Suprapubic skin (tissue), 4 donors: ENCODE results near the gene AUTS2. TPM values are rescaled to one million over a fixed set of nuclear protein-coding genes. Genes with fewer than 3 reads are reported as not detected.

ENCODE experiments used
- DNase-seq, 2 donors: peaks; one replicate each; pipeline ENCODE4 v3.0.0-alpha.2; 2019; ENCODE audit warnings: low spot score in 2 of 2
- H3K27ac ChIP-seq: fragments of 200-600 bp; sonication (generic); one replicate; pipeline ENCODE4 v1.5.1; 2019
- H3K27me3 ChIP-seq: fragments of 200-600 bp; sonication (generic); one replicate; pipeline ENCODE4 v1.5.1; 2019
- H3K36me3 ChIP-seq: fragments of 200-600 bp; sonication (generic); one replicate; pipeline ENCODE4 v1.5.1; 2019
- H3K4me1 ChIP-seq: fragments of 200-600 bp; sonication (generic); one replicate; pipeline ENCODE4 v1.5.1; 2019
- H3K4me3 ChIP-seq: fragments of 200-600 bp; sonication (generic); one replicate; pipeline ENCODE4 v1.5.1; 2019; ENCODE audit warnings: mild to moderate bottlenecking
- H3K9me3 ChIP-seq: fragments of 200-600 bp; sonication (generic); one replicate; pipeline ENCODE4 v1.5.1; 2019
- CTCF ChIP-seq, 2 donors: fragments of 200-600 bp in 1 of 2; fragments of 450-650 bp in 1 of 2; sonication (generic) in 1 of 2; IDR thresholded peaks; one replicate each; pipeline ENCODE4 v1.5.1; 2016 to 2019; ENCODE audit warnings: antibody characterized with exemption in 2 of 2, mild to moderate bottlenecking in 1 of 2, moderate library complexity in 1 of 2
- EP300 ChIP-seq: sonication (generic); formaldehyde crosslinking; IDR thresholded peaks from one replicate; pipeline ENCODE4 v1.6.1; 2017; ENCODE audit warnings: antibody characterized with exemption
- POLR2A ChIP-seq, 2 donors: fragments of 450-650 bp; IDR thresholded peaks; one replicate each; pipeline ENCODE4 v1.6.1; 2017; ENCODE audit warnings: antibody characterized with exemption in 2 of 2, mild to moderate bottlenecking in 2 of 2, moderate library complexity in 2 of 2
- POLR2AphosphoS5 ChIP-seq, 3 donors: sonication (generic); formaldehyde crosslinking; IDR thresholded peaks; one replicate each; pipeline ENCODE4 v1.6.1; 2017; ENCODE audit warnings: antibody characterized with exemption in 3 of 3
- WGBS: methylation state at CpG from one replicate; pipeline ENCODE4 v1.1.5; 2018; 5-methylcytosine and 5-hydroxymethylcytosine counted together
- total RNA-seq, 4 donors: library from RNA; depleted of rRNA; stranded (reverse); fragments of >200 nt; gene quantifications; one replicate each; pipeline ENCODE4 v1.1.0, GENCODE V29; 2016

Gene AUTS2
- total RNA-seq, 4 donors from 2014 or later, result 31.0 to 102 (median 56.4) TPM

- Histone ChIP-seq H3K27me3 (no peaks in the 10 kb centered on the region), H3K36me3 (no peaks in the 10 kb centered on the region), H3K4me1 (peaks cover 3% of the 10 kb centered on the region), H3K27ac (no peak overlapping the region), H3K4me3 (no peak overlapping the region), H3K9me3 (peaks cover 4% of the 10 kb centered on the region)
- 67% methylated on average over 4 of the region's 4 CpGs for WGBS
- no peak for DNase-seq
- TF ChIP-seq EP300, result no peak
Observed at GRCh38 chr7:69981646-69982045, 383.4 kb downstream of the AUTS2 start.

DNA sequence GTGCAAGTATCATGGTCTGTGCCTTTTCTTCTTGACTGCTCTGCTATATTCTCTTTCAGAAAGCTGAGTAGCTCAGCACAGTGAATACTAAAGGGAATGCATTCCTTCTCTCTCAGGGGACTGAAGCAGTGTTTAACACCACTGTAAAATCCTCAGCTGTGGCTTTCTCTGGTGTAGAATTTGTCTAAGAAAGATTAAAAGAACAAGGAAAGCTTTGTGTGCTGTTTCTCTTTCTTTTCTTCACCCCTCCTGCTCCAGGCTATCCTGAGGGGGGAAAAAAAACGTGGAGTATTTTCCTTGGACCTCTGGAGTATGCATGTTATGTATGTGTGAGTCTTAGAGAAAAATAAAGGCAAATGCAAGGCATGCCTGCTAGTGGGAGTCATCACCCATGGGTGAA, 383.9 kb downstream of the AUTS2 start:
- WGBS, result 52% methylated on average over 1 of the region's 1 CpG
- Histone ChIP-seq H3K36me3 (no peaks in the 10 kb centered on the region), H3K27ac (no peak overlapping the region), H3K9me3 (no peaks in the 10 kb centered on the region), H3K4me3 (no peak overlapping the region), H3K27me3 (no peaks in the 10 kb centered on the region), H3K4me1 (peaks cover 3% of the 10 kb centered on the region)
- no peak for TF ChIP-seq CTCF (IDR thresholded peaks at IDR 0.05)
- TF ChIP-seq EP300, result no peak
- TF ChIP-seq POLR2A (IDR thresholded peaks at IDR 0.05), result no peak
- TF ChIP-seq POLR2AphosphoS5 (IDR thresholded peaks at IDR 0.05), result no peak
- DNase-seq, result no peak

- DNase-seq, result no peak
- TF ChIP-seq CTCF (IDR thresholded peaks at IDR 0.05) (no peak), POLR2A (IDR thresholded peaks at IDR 0.05) (no peak), POLR2AphosphoS5 (IDR thresholded peaks at IDR 0.05) (no peak), EP300 (no peak)
- Histone ChIP-seq H3K9me3 (no peaks in the 10 kb centered on the region), H3K4me3 (no peak overlapping the region), H3K4me1 (no peaks in the 10 kb centered on the region), H3K27me3 (no peaks in the 10 kb centered on the region), H3K27ac (no peak overlapping the region), H3K36me3 (no peaks in the 10 kb centered on the region)
- WGBS, result 98% methylated on average over 5 of the region's 5 CpGs
Observed at GRCh38 chr7:69989551-69989950, 391.3 kb downstream of the AUTS2 start.

GRCh38 chr7:69992938-69993337, 394.7 kb downstream of the AUTS2 start:
- no peaks in the 10 kb centered on the region for H3K4me1 ChIP-seq
- 83% methylated on average over 4 of the region's 4 CpGs for WGBS
- no peaks in the 10 kb centered on the region for H3K9me3 ChIP-seq
- no peak for TF ChIP-seq CTCF (IDR thresholded peaks at IDR 0.05)
- no peak for TF ChIP-seq POLR2A (IDR thresholded peaks at IDR 0.05)
- TF ChIP-seq EP300, result no peak
- TF ChIP-seq POLR2AphosphoS5 (IDR thresholded peaks at IDR 0.05), result no peak
- no peaks in the 10 kb centered on the region for H3K27me3 ChIP-seq
- no peak overlapping the region for H3K27ac ChIP-seq
- no peak for DNase-seq
- H3K36me3 ChIP-seq, result no peaks in the 10 kb centered on the region
- no peak overlapping the region for H3K4me3 ChIP-seq

DNA sequence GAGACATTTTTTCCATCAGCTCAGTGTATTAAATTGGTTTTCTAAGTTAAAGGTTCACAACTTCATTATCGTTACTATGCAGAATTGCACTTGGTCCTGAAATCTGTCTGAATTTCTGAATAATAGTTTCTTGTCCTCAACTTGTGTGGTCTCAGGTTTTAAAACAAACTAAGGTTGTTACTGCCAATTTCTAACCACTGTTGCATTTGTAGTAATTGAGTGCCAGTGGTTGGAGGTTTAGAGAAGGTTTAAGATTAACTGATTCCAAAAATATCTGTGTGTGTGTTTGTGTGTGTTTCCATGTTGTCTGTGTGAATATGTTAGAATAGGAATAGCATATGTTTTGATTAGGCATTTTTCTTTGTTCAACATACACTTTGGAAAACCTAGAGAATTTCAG, 395.9 kb downstream of the AUTS2 start:
- Histone ChIP-seq H3K9me3 (no peaks in the 10 kb centered on the region), H3K27me3 (no peaks in the 10 kb centered on the region), H3K27ac (no peak overlapping the region), H3K36me3 (no peaks in the 10 kb centered on the region), H3K4me1 (no peaks in the 10 kb centered on the region), H3K4me3 (no peak overlapping the region)
- no peak for DNase-seq
- TF ChIP-seq CTCF (IDR thresholded peaks at IDR 0.05), result no peak
- no peak for TF ChIP-seq POLR2AphosphoS5 (IDR thresholded peaks at IDR 0.05)
- TF ChIP-seq EP300, result no peak
- no peak for TF ChIP-seq POLR2A (IDR thresholded peaks at IDR 0.05)
- 85% methylated on average over 1 of the region's 1 CpG for WGBS

GRCh38 chr7:69994886-69995542, 396.7 kb downstream of the AUTS2 start:
- DNase-seq, result no peak
- Histone ChIP-seq H3K4me3 (no peak overlapping the region), H3K36me3 (no peaks in the 10 kb centered on the region), H3K4me1 (no peaks in the 10 kb centered on the region), H3K9me3 (no peaks in the 10 kb centered on the region), H3K27ac (no peak overlapping the region), H3K27me3 (no peaks in the 10 kb centered on the region)
- TF ChIP-seq EP300, result no peak
- TF ChIP-seq CTCF (IDR thresholded peaks at IDR 0.05), result no peak
- TF ChIP-seq POLR2AphosphoS5 (IDR thresholded peaks at IDR 0.05), result no peak
- no peak for TF ChIP-seq POLR2A (IDR thresholded peaks at IDR 0.05)
- WGBS, result 53% methylated on average over 7 of the region's 7 CpGs
